GM18498 (cell line): ENCODE measurements around the gene SNRNP70.
"Not testable (repeated sequence)": the region's sequence is repeated elsewhere in the genome, so short reads cannot be mapped to it uniquely, and the experiment has no call there.

Source experiments
- ATAC-seq: cut with Tn5 transposase; IDR thresholded peaks from one replicate; pipeline ENCODE4 v1.9.1; 2021; ENCODE audit warnings: mild to moderate bottlenecking, moderate library complexity; ENCODE audit not compliant: unreplicated experiment

Gene SNRNP70, protein sequence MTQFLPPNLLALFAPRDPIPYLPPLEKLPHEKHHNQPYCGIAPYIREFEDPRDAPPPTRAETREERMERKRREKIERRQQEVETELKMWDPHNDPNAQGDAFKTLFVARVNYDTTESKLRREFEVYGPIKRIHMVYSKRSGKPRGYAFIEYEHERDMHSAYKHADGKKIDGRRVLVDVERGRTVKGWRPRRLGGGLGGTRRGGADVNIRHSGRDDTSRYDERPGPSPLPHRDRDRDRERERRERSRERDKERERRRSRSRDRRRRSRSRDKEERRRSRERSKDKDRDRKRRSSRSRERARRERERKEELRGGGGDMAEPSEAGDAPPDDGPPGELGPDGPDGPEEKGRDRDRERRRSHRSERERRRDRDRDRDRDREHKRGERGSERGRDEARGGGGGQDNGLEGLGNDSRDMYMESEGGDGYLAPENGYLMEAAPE

GRCh38 chr19:49085020-49085867 lies at the start of gene SNRNP70:
TSS of gene SNRNP70 (plus strand) at chr19:49085451. CDS start at chr19:49086415, 964 bp downstream.
- ATAC-seq = peak; percentile 91

GRCh38 chr19:49036815-49037214 lies 48.4 kb upstream of the SNRNP70 start, which contains the start of gene CGB1:
TSS of gene CGB1 (minus strand) at chr19:49036895. CDS start at chr19:49036711, 184 bp downstream.
- ATAC-seq = not testable (repeated sequence)

DNA sequence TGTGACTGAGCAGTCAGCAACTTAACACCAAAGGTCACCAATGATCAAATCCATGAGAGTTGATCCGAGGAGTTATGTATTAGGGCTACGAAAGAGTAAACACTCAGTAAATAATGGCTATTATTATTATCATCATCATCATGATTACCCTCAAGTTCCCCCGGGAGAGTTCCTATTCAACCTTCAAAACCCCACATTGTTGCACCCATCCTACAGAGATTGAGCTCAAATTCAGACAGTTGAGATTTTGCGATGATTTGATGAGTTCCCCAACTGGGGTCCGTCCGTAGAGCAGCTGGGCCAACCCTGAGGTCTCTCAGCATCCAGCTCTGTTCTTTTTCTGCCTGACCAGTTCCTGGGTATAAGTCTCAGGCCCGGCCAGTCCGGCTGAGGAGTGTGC lies 47.1 kb upstream of the SNRNP70 start:
- ATAC-seq = not testable (repeated sequence)

GRCh38 chr19:49038557-49039276 lies 46.5 kb upstream of the SNRNP70 start:
- not testable (repeated sequence) for ATAC-seq

GRCh38 chr19:49039736-49040135 lies 45.5 kb upstream of the SNRNP70 start:
- ATAC-seq = not testable (repeated sequence)

DNA sequence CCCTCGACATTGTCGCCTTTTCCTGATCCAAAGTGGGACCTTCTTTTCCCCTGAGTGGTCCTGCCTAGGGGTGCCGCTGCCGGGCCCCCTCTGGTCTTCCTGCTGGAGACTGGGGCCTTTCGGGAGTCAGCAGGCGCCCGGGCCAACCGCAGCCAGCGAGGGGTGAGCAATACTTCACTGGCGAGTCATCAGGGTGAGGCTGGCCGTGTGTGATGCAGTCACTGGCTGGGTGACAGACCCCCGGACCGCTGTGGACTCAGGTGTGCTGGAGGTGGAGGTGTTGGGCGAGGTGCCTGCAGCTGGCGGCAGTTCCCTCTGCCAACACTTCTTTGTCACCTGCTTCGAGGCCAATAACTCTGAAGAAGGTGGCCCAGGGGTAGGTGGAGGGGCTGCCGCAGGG lies 43.1 kb upstream of the SNRNP70 start:
- ATAC-seq = no peak

DNA sequence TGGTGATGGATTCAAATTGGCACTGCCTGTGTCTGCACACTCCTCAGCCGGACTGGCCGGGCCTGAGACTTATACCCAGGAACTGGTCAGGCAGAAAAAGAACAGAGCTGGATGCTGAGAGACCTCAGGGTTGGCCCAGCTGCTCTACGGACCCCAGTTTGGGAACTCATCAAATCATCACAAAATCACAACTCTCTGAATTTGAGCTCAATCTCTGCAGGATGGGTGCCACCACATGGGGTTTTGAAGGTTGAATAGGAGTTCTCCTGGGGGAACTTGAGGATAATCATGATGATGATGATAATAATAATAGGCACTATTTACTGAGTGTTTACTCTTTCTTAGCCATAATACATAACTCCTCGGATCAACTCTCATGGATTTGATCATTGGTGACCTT lies 42.6 kb upstream of the SNRNP70 start:
- not testable (repeated sequence) for ATAC-seq

DNA sequence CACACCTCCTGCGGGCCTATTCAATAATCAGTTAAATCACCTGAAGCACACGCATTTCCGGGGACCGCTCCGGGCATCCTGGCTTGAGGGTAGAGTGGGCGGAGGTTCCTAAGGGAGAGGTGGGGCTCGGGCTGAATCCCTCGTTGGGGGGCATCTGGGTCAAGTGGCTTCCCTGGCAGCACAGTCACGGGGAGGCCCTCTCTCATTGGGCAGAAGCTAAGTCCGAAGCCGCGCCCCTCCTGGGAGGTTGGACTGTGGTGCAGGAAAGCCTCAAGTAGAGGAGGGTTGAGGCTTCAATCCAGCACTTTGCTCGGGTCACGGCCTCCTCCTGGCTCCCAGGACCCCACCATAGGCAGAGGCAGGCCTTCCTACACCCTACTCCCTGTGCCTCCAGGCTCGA lies 41.7 kb upstream of the SNRNP70 start, which contains the start of gene CGB5:
CGB5 (plus strand) TSS at position 301 of the 400 bp plus-strand sequence. CDS start 362 bp downstream, outside the sequence.
- not testable (repeated sequence) for ATAC-seq

GRCh38 chr19:49049011-49049410 lies 36.2 kb upstream of the SNRNP70 start, which contains the start of gene CGB8:
TSS of gene CGB8 (minus strand) at chr19:49049111. CDS start at chr19:49048739, 372 bp downstream.
- ATAC-seq = not testable (repeated sequence)

DNA sequence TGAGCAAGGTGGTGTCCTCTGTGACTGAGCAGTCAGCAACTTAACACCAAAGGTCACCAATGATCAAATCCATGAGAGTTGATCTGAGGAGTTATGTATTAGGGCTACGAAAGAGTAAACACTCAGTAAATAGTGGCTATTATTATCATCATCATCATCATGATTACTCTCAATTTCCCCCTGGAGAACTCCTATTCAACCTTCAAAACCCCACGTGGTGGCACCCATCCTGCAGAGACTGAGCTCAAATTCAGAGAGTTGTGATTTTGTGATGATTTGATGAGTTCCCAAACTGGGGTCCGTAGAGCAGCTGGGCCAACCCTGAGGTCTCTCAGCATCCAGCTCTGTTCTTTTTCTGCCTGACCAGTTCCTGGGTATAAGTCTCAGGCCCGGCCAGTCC lies 35.4 kb upstream of the SNRNP70 start:
- ATAC-seq = not testable (repeated sequence)

GRCh38 chr19:49050376-49051033 lies 34.7 kb upstream of the SNRNP70 start:
- ATAC-seq = not testable (repeated sequence)

- no peak for ATAC-seq
These were observed 28.9 kb upstream of the SNRNP70 start for GRCh38 chr19:49056101-49056901.

GRCh38 chr19:49056902-49057596 lies 28.2 kb upstream of the SNRNP70 start:
- ATAC-seq = not testable (repeated sequence)

DNA sequence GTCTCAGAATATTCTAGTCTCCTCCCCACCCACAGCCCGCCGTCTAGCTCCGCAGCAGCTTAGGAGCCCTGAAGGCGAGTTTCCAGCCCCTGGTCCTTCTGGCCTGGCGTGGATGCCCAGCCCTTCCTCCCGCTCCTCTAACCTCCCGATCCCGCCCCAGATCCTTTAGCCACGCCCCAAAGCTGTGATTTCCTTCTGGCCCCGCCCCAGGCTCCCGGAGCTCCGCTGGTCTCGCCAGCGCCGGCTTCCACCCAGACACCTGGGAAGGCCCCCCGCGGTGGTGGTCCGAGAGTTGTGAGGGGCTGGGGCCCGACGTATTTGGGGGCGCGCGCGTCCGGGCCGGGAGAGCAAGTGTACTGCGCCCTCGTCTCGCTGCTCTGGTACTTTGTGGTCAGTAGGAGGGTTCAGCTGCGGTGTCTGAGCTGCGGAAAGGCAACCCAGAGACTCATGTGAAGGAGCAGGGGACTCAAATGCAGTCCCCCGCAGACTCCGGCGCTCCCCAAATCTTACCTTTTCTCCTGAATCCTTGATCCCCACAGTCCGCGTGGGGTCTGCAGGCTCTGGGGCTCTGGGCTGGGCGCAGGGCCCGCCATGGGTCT lies 27.5 kb upstream of the SNRNP70 start, which contains the start of gene CGB7:
CGB7 (minus strand) TSS at position 114 of the 599 bp plus-strand sequence. CDS start 2,374 bp downstream, outside the sequence.
- ATAC-seq = no peak

GRCh38 chr19:49058562-49058961 lies 26.7 kb upstream of the SNRNP70 start:
- no peak for ATAC-seq

DNA sequence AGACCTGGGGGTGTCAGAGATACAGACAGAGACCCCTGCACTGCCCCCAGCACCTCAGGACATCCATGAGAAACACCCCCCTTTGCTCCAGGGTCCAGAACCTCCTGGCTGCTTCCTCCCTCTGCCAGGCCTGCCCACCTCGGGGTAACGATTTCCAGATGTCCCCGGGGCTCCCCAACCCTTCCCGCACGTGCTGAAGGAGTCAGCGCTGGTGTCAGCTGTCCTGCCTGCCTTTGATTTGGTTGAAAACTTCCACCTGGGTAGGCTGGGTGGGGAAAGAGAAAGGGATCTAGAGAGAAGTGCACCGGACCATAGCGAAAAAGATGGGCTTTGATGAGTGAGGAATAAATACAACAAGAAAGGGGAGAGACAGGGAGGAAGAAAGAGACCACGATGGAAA lies 26.2 kb upstream of the SNRNP70 start:
- ATAC-seq = no peak

- ATAC-seq = no peak
These were observed 24.3 kb upstream of the SNRNP70 start for GRCh38 chr19:49061000-49061399.

- ATAC-seq = no peak
These were observed 23.8 kb upstream of the SNRNP70 start for GRCh38 chr19:49061445-49061844.
